ENCODE data around the gene DTNB. TPM values are rescaled to one million over a fixed set of nuclear protein-coding genes. Genes with fewer than 3 reads are reported as not detected.
"Not testable (repeated sequence)": the region's sequence is repeated elsewhere in the genome, so short reads cannot be mapped to it uniquely, and the experiment has no call there.

Gene DTNB
- total and polyA plus RNA-seq, 7 donors: 2.4 to 7.8 (median 4.8) TPM

DNA sequence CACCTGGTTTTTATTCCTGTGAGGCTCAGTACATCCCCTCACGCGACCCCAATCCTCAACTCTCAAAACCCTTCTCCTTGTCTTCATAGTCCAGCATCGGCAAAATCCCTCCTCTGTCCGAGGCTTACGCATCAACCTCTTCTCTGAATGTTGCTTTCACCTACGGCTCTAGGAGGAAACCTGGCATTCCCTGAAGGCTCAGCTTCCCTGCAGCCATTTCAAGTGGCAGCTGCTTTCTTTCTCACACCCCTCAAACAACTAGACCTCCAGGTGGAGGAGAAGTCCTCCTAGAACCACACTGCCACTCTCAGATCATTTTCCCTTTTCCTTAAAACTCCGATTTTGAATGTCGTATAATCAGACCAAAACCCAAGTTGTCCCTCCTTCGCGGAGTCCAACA, 114.2 kb downstream of the DTNB start:
- WGBS, 2 donors: 96 to 97% methylated on average over 10 of the region's 10 CpGs

GRCh38 chr2:25558262-25558661, 115.1 kb downstream of the DTNB start:
- H3K27me3 ChIP-seq: no peaks in the 10 kb centered on the region
- H3K9me3 ChIP-seq: no peaks in the 10 kb centered on the region
- no peaks in the 10 kb centered on the region for H3K36me3 ChIP-seq
- WGBS, 2 donors: 44 to 81% methylated on average over 2 of the region's 2 CpGs
- H3K27ac ChIP-seq: no peak overlapping the region
- DNase-seq: no peak
- H3K4me3 ChIP-seq: no peak overlapping the region
- no peak for TF ChIP-seq POLR2AphosphoS5 (IDR thresholded peaks at IDR 0.05)
- no peaks in the 10 kb centered on the region for H3K4me1 ChIP-seq
- intact Hi-C loops (cut with DNase I): no loop called here

More for the DNA sequence above, 114.2 kb downstream of the DTNB start:
- no peak overlapping the region for H3K27ac ChIP-seq
- no peaks in the 10 kb centered on the region for H3K4me1 ChIP-seq
- DNase-seq: no peak
- no peaks in the 10 kb centered on the region for H3K9me3 ChIP-seq
- no peaks in the 10 kb centered on the region for H3K36me3 ChIP-seq
- no peaks in the 10 kb centered on the region for H3K27me3 ChIP-seq
- no peak for TF ChIP-seq POLR2AphosphoS5 (IDR thresholded peaks at IDR 0.05)
- H3K4me3 ChIP-seq: no peak overlapping the region
- intact Hi-C loops (cut with DNase I): no loop called here

- DNase-seq: no peak
- Histone ChIP-seq H3K27ac (no peak overlapping the region), H3K4me3 (no peak overlapping the region), H3K27me3 (no peaks in the 10 kb centered on the region), H3K9me3 (no peaks in the 10 kb centered on the region), H3K4me1 (no peaks in the 10 kb centered on the region), H3K36me3 (no peaks in the 10 kb centered on the region)
- WGBS, 2 donors: 85 to 88% methylated on average over 6 of the region's 6 CpGs
- intact Hi-C loops (cut with DNase I): no loop called here
- TF ChIP-seq CTCF (IDR thresholded peaks at IDR 0.05) (no peak), EP300 (IDR thresholded peaks at IDR 0.05) (no peak), POLR2AphosphoS5 (IDR thresholded peaks at IDR 0.05) (no peak), POLR2A (IDR thresholded peaks at IDR 0.05) (no peak)
These were observed 116.0 kb downstream of the DTNB start for GRCh38 chr2:25557179-25558036.

GRCh38 chr2:25552318-25552717, 121.1 kb downstream of the DTNB start:
- Histone ChIP-seq H3K27me3 (no peaks in the 10 kb centered on the region), H3K4me3 (no peak overlapping the region), H3K4me1 (no peaks in the 10 kb centered on the region), H3K36me3 (no peaks in the 10 kb centered on the region), H3K27ac (no peak overlapping the region), H3K9me3 (no peaks in the 10 kb centered on the region)
- 96 to 97% methylated on average over 4 of the region's 4 CpGs for WGBS, 2 donors
- intact Hi-C loops (cut with DNase I): no loop called here
- no peak for TF ChIP-seq POLR2A (IDR thresholded peaks at IDR 0.05)
- no peak for TF ChIP-seq POLR2AphosphoS5 (IDR thresholded peaks at IDR 0.05)
- no peak for TF ChIP-seq EP300 (IDR thresholded peaks at IDR 0.05)
- no peak for TF ChIP-seq CTCF (IDR thresholded peaks at IDR 0.05)
- DNase-seq: no peak

DNA sequence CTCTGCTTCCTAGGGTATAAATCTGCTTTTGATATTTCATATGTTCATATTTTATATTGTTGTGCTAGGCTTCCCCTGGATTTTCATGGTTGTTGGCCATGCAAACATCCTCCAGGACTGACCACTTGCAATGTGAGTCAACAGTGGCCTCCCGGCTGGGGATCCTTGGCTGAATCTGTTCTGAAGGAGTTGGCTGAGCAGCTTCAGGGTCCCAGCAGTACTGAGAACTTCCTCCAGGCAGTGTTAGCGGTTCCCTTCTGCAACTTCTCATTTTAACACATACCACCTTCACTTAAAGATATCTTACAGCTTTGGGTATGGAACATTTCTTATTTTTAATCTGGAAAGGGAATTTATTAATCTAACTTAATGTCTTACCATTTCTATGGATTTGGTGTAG, 122.1 kb downstream of the DTNB start:
- Histone ChIP-seq H3K4me3 (no peak overlapping the region), H3K4me1 (no peaks in the 10 kb centered on the region), H3K36me3 (no peaks in the 10 kb centered on the region), H3K27ac (no peak overlapping the region), H3K9me3 (no peaks in the 10 kb centered on the region), H3K27me3 (no peaks in the 10 kb centered on the region)
- WGBS, 2 donors: 76 to 87% methylated on average over 2 of the region's 2 CpGs
- intact Hi-C loops (cut with DNase I): no loop called here
- TF ChIP-seq POLR2A (IDR thresholded peaks at IDR 0.05) (no peak), POLR2AphosphoS5 (IDR thresholded peaks at IDR 0.05) (no peak)
- no peak for DNase-seq

- WGBS, 2 donors: 64 to 85% methylated on average over 2 of the region's 2 CpGs
- H3K27me3 ChIP-seq; DNase-seq; H3K9me3 ChIP-seq; H3K4me1 ChIP-seq; H3K36me3 ChIP-seq; H3K4me3 ChIP-seq; H3K27ac ChIP-seq; intact Hi-C loops (cut with DNase I): not testable (repeated sequence)
These were observed 123.8 kb downstream of the DTNB start for GRCh38 chr2:25549571-25549970.

DNA sequence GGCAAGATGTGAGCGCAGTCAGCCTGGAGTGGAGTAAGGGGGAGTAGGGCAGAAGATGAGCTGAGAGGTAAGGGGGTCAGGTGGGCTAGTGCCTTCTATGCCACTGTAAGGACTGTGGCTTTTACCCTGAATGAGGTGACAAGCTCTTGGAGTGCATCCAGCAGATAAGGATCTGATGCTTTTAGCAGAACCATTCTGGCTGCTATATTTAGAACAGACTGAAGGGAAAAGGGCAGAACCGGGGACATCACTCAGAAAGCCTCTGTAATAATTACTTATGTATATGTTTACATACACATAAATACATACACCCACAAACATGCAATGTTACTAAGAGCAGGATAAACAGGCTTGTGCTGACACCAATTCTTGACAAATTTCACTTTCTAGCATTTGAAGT, 124.8 kb downstream of the DTNB start:
- Histone ChIP-seq H3K9me3 (no peaks in the 10 kb centered on the region), H3K4me1 (no peaks in the 10 kb centered on the region), H3K27ac (no peak overlapping the region), H3K27me3 (no peaks in the 10 kb centered on the region), H3K4me3 (no peak overlapping the region), H3K36me3 (no peaks in the 10 kb centered on the region)
- no peak for TF ChIP-seq CTCF (IDR thresholded peaks at IDR 0.05)
- no peak for TF ChIP-seq POLR2AphosphoS5 (IDR thresholded peaks at IDR 0.05)
- no peak for TF ChIP-seq EP300 (IDR thresholded peaks at IDR 0.05)
- no peak for TF ChIP-seq POLR2A (IDR thresholded peaks at IDR 0.05)
- DNase-seq: no peak
- intact Hi-C loops (cut with DNase I): no loop called here
- 56 to 63% methylated on average over 2 of the region's 2 CpGs for WGBS, 2 donors
